OCI-LY1 (cell line): ENCODE data around the gene CALM3.

Experiments
- EZH2 ChIP-seq: fragments of 200-600 bp; sonication (generic), shearing (Covaris generic); IDR thresholded peaks from 2 replicates; pipeline ENCODE4 v1.8.0; 2017; ENCODE audit warnings: borderline replicate concordance, mixed run types, mild to moderate bottlenecking, antibody characterized with exemption, low read length, moderate library complexity, mixed read lengths
- TF ChIP-seq, protein P1 (sequence below): fragments of 200-600 bp; sonication (generic), shearing (Covaris generic); IDR thresholded peaks from 2 replicates; pipeline ENCODE4 v1.5.1; 2017; ENCODE audit warnings: mild to moderate bottlenecking, antibody characterized with exemption, low read length, moderate library complexity, mixed read lengths

DNA sequence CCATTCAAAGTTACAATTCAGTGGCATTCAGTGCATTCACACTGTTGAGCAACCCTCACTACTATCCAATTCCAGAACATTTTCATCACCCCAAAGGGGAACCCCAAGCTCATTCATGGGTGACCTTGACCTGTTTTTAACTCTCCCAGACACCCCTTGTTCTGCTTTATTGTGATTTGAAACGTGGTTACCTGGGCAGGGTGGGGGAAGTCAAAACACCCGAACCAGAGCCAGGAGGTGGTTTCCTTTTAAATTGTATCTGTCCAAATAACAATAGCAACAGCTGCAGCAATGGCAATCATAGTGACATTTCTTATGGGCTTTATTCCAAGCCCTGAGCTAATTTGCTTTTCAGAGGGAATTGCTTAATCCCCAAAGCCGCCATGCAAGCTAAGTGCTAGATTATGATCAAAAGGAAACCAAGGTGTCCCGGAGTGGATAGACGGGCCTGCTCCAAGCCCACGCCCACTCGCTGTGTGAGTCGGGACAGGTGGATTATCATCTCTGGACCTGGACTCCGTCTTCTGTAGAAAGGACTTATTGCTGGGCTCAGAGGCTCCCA, 17.6 kb downstream of the CALM3 start:
- TF ChIP-seq, protein P1, sequence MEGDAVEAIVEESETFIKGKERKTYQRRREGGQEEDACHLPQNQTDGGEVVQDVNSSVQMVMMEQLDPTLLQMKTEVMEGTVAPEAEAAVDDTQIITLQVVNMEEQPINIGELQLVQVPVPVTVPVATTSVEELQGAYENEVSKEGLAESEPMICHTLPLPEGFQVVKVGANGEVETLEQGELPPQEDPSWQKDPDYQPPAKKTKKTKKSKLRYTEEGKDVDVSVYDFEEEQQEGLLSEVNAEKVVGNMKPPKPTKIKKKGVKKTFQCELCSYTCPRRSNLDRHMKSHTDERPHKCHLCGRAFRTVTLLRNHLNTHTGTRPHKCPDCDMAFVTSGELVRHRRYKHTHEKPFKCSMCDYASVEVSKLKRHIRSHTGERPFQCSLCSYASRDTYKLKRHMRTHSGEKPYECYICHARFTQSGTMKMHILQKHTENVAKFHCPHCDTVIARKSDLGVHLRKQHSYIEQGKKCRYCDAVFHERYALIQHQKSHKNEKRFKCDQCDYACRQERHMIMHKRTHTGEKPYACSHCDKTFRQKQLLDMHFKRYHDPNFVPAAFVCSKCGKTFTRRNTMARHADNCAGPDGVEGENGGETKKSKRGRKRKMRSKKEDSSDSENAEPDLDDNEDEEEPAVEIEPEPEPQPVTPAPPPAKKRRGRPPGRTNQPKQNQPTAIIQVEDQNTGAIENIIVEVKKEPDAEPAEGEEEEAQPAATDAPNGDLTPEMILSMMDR, result no peak
- TF ChIP-seq EZH2, result no peak
